ENCODE results near the gene GOLGA6L7.
"Not testable (repeated sequence)": the region's sequence is repeated elsewhere in the genome, so short reads cannot be mapped to it uniquely, and the experiment has no call there.

The GOLGA6L7 gene

GRCh38 chr15:28868744-28869345 lies 20.4 kb upstream of the GOLGA6L7 start:
- Histone ChIP-seq H3K27ac (ENCODE audit: low read depth, low read length) (no peak overlapping the region), H3K27me3 (ENCODE audit: control insufficient read depth, insufficient read depth, low read length) (no peaks in the 10 kb centered on the region), H3K4me1 (ENCODE audit: control insufficient read depth, insufficient read depth, low read length) (no peaks in the 10 kb centered on the region), H3K4me3 (ENCODE audit: low read depth, low read length) (no peak overlapping the region), H3K36me3 (ENCODE audit: control insufficient read depth, insufficient read depth, low read length) (no peaks in the 10 kb centered on the region), H3K9ac (ENCODE audit: low read depth, low read length) (no peak overlapping the region), H3K9me3 (ENCODE audit: control insufficient read depth, insufficient read depth, low read length) (no peaks in the 10 kb centered on the region)

GRCh38 chr15:28861589-28862293 lies 13.3 kb upstream of the GOLGA6L7 start:
- H3K4me1 ChIP-seq (ENCODE audit: control insufficient read depth, insufficient read depth, low read length); H3K27ac ChIP-seq (ENCODE audit: low read depth, low read length); H3K36me3 ChIP-seq (ENCODE audit: control insufficient read depth, insufficient read depth, low read length); H3K27me3 ChIP-seq (ENCODE audit: control insufficient read depth, insufficient read depth, low read length); H3K9me3 ChIP-seq (ENCODE audit: control insufficient read depth, insufficient read depth, low read length); H3K9ac ChIP-seq (ENCODE audit: low read depth, low read length); H3K4me3 ChIP-seq (ENCODE audit: low read depth, low read length): not testable (repeated sequence)

- Histone ChIP-seq H3K9me3 (ENCODE audit: control insufficient read depth, insufficient read depth, low read length) (no peaks in the 10 kb centered on the region), H3K4me1 (ENCODE audit: control insufficient read depth, insufficient read depth, low read length) (no peaks in the 10 kb centered on the region), H3K9ac (ENCODE audit: low read depth, low read length) (no peak overlapping the region), H3K27ac (ENCODE audit: low read depth, low read length) (no peak overlapping the region), H3K27me3 (ENCODE audit: control insufficient read depth, insufficient read depth, low read length) (no peaks in the 10 kb centered on the region), H3K36me3 (ENCODE audit: control insufficient read depth, insufficient read depth, low read length) (no peaks in the 10 kb centered on the region), H3K4me3 (ENCODE audit: low read depth, low read length) (no peak overlapping the region)
Observed at GRCh38 chr15:28861031-28861534, 12.6 kb upstream of the GOLGA6L7 start.

- not testable (repeated sequence) for H3K4me3 ChIP-seq (ENCODE audit: low read depth, low read length); H3K27ac ChIP-seq (ENCODE audit: low read depth, low read length); H3K36me3 ChIP-seq (ENCODE audit: control insufficient read depth, insufficient read depth, low read length); H3K9me3 ChIP-seq (ENCODE audit: control insufficient read depth, insufficient read depth, low read length); H3K4me1 ChIP-seq (ENCODE audit: control insufficient read depth, insufficient read depth, low read length); H3K27me3 ChIP-seq (ENCODE audit: control insufficient read depth, insufficient read depth, low read length); H3K9ac ChIP-seq (ENCODE audit: low read depth, low read length)
Observed at GRCh38 chr15:28854578-28854977, 6.1 kb upstream of the GOLGA6L7 start.

- not testable (repeated sequence) for H3K36me3 ChIP-seq (ENCODE audit: control insufficient read depth, insufficient read depth, low read length); H3K27ac ChIP-seq (ENCODE audit: low read depth, low read length); H3K27me3 ChIP-seq (ENCODE audit: control insufficient read depth, insufficient read depth, low read length); H3K4me1 ChIP-seq (ENCODE audit: control insufficient read depth, insufficient read depth, low read length); H3K9ac ChIP-seq (ENCODE audit: low read depth, low read length); H3K4me3 ChIP-seq (ENCODE audit: low read depth, low read length); H3K9me3 ChIP-seq (ENCODE audit: control insufficient read depth, insufficient read depth, low read length)
Observed at GRCh38 chr15:28853654-28854053, 5.2 kb upstream of the GOLGA6L7 start.

- not testable (repeated sequence) for H3K9ac ChIP-seq (ENCODE audit: low read depth, low read length); H3K4me1 ChIP-seq (ENCODE audit: control insufficient read depth, insufficient read depth, low read length); H3K27ac ChIP-seq (ENCODE audit: low read depth, low read length); H3K9me3 ChIP-seq (ENCODE audit: control insufficient read depth, insufficient read depth, low read length); H3K36me3 ChIP-seq (ENCODE audit: control insufficient read depth, insufficient read depth, low read length); H3K27me3 ChIP-seq (ENCODE audit: control insufficient read depth, insufficient read depth, low read length); H3K4me3 ChIP-seq (ENCODE audit: low read depth, low read length)
Observed at GRCh38 chr15:28849766-28850165, 1.3 kb upstream of the GOLGA6L7 start.

- not testable (repeated sequence) for H3K4me3 ChIP-seq (ENCODE audit: low read depth, low read length); H3K9ac ChIP-seq (ENCODE audit: low read depth, low read length); H3K9me3 ChIP-seq (ENCODE audit: control insufficient read depth, insufficient read depth, low read length); H3K27ac ChIP-seq (ENCODE audit: low read depth, low read length); H3K4me1 ChIP-seq (ENCODE audit: control insufficient read depth, insufficient read depth, low read length); H3K36me3 ChIP-seq (ENCODE audit: control insufficient read depth, insufficient read depth, low read length); H3K27me3 ChIP-seq (ENCODE audit: control insufficient read depth, insufficient read depth, low read length)
Observed at GRCh38 chr15:28849271-28849670, 827 bp upstream of the GOLGA6L7 start.

- H3K9me3 ChIP-seq (ENCODE audit: control insufficient read depth, insufficient read depth, low read length); H3K27ac ChIP-seq (ENCODE audit: low read depth, low read length): not testable (repeated sequence)
Observed at GRCh38 chr15:28847959-28848358, 485 bp downstream of the GOLGA6L7 start.

GRCh38 chr15:28847247-28847646 lies 1.2 kb downstream of the GOLGA6L7 start:
- H3K4me1 ChIP-seq (ENCODE audit: control insufficient read depth, insufficient read depth, low read length); H3K27me3 ChIP-seq (ENCODE audit: control insufficient read depth, insufficient read depth, low read length); H3K36me3 ChIP-seq (ENCODE audit: control insufficient read depth, insufficient read depth, low read length); H3K9me3 ChIP-seq (ENCODE audit: control insufficient read depth, insufficient read depth, low read length); H3K4me3 ChIP-seq (ENCODE audit: low read depth, low read length); H3K27ac ChIP-seq (ENCODE audit: low read depth, low read length); H3K9ac ChIP-seq (ENCODE audit: low read depth, low read length): not testable (repeated sequence)

More at GRCh38 chr15:28847959-28848358, 485 bp downstream of the GOLGA6L7 start:
- H3K4me1 ChIP-seq (ENCODE audit: control insufficient read depth, insufficient read depth, low read length); H3K4me3 ChIP-seq (ENCODE audit: low read depth, low read length); H3K27me3 ChIP-seq (ENCODE audit: control insufficient read depth, insufficient read depth, low read length); H3K9ac ChIP-seq (ENCODE audit: low read depth, low read length); H3K36me3 ChIP-seq (ENCODE audit: control insufficient read depth, insufficient read depth, low read length): not testable (repeated sequence)

GRCh38 chr15:28844147-28844546 lies 4.3 kb downstream of the GOLGA6L7 start:
- H3K4me1 ChIP-seq (ENCODE audit: control insufficient read depth, insufficient read depth, low read length); H3K4me3 ChIP-seq (ENCODE audit: low read depth, low read length); H3K36me3 ChIP-seq (ENCODE audit: control insufficient read depth, insufficient read depth, low read length); H3K9ac ChIP-seq (ENCODE audit: low read depth, low read length); H3K9me3 ChIP-seq (ENCODE audit: control insufficient read depth, insufficient read depth, low read length); H3K27me3 ChIP-seq (ENCODE audit: control insufficient read depth, insufficient read depth, low read length); H3K27ac ChIP-seq (ENCODE audit: low read depth, low read length): not testable (repeated sequence)

- H3K4me1 ChIP-seq (ENCODE audit: control insufficient read depth, insufficient read depth, low read length); H3K9me3 ChIP-seq (ENCODE audit: control insufficient read depth, insufficient read depth, low read length); H3K4me3 ChIP-seq (ENCODE audit: low read depth, low read length); H3K27me3 ChIP-seq (ENCODE audit: control insufficient read depth, insufficient read depth, low read length); H3K36me3 ChIP-seq (ENCODE audit: control insufficient read depth, insufficient read depth, low read length); H3K27ac ChIP-seq (ENCODE audit: low read depth, low read length); H3K9ac ChIP-seq (ENCODE audit: low read depth, low read length): not testable (repeated sequence)
Observed at GRCh38 chr15:28843520-28843919, 4.9 kb downstream of the GOLGA6L7 start.

Data from HUES48 (cell line).